NCI-H1092 treated with DMSO at 0.1 percent for 48 hours (cell line): Measurements from ENCODE around the gene ATL2.
"Not testable (repeated sequence)": the region's sequence is repeated elsewhere in the genome, so short reads cannot be mapped to it uniquely, and the experiment has no call there.

Source experiments
- DNase-seq: peaks from one replicate; lab custom pipeline; 2025; lab: John Stamatoyannopoulos, UW

The ATL2 gene

GRCh38 chr2:38327580-38327979 lies 49.5 kb downstream of the ATL2 start:
- no peak for DNase-seq

- no peak for DNase-seq
Observed at GRCh38 chr2:38323623-38324022, 53.5 kb downstream of the ATL2 start.

GRCh38 chr2:38322224-38322914 lies 54.7 kb downstream of the ATL2 start:
- DNase-seq = no peak

- not testable (repeated sequence) for DNase-seq
Observed at GRCh38 chr2:38319240-38319639, 57.8 kb downstream of the ATL2 start.

- no peak for DNase-seq
Observed at GRCh38 chr2:38317725-38318124, 59.3 kb downstream of the ATL2 start.

- DNase-seq = peak; percentile 18
Observed at GRCh38 chr2:38315707-38316333, 61.3 kb downstream of the ATL2 start.

GRCh38 chr2:38308821-38309220 lies 68.3 kb downstream of the ATL2 start:
- no peak for DNase-seq

GRCh38 chr2:38301969-38302702 lies 74.9 kb downstream of the ATL2 start:
- no peak for DNase-seq

- DNase-seq = no peak
Observed at GRCh38 chr2:38301340-38301968, 75.6 kb downstream of the ATL2 start.

GRCh38 chr2:38298539-38298938 lies 78.5 kb downstream of the ATL2 start:
- no peak for DNase-seq

- no peak for DNase-seq
Observed at GRCh38 chr2:38296197-38296780, 80.8 kb downstream of the ATL2 start.

- no peak for DNase-seq
Observed at GRCh38 chr2:38294597-38294996, 82.5 kb downstream of the ATL2 start.

GRCh38 chr2:38293152-38293865 lies 83.8 kb downstream of the ATL2 start:
- no peak for DNase-seq

- no peak for DNase-seq
Observed at GRCh38 chr2:38290332-38290731, 86.7 kb downstream of the ATL2 start.

- DNase-seq = no peak
Observed at GRCh38 chr2:38284971-38285370, 92.1 kb downstream of the ATL2 start.

GRCh38 chr2:38281095-38281742 lies 95.9 kb downstream of the ATL2 start:
- DNase-seq = no peak

GRCh38 chr2:38279201-38279600 lies 97.9 kb downstream of the ATL2 start:
- DNase-seq = no peak

GRCh38 chr2:38278117-38278438 lies 99.0 kb downstream of the ATL2 start:
- DNase-seq = not testable (repeated sequence)

GRCh38 chr2:38277245-38278116 lies 99.6 kb downstream of the ATL2 start:
- DNase-seq = no peak
